Keratinocyte (primary cell): ENCODE results near the gene RBBP6. TPM values are rescaled to one million over a fixed set of nuclear protein-coding genes. Genes with fewer than 3 reads are reported as not detected.

ENCODE experiments used
- DNase-seq: peaks from one replicate; pipeline ENCODE4 v3.0.0-alpha.2; 2011; ENCODE audit warnings: low read depth, missing footprints, low spot score
- FAIRE-seq: peaks from 2 replicates; lab custom pipeline; 2011; peaks lifted over from hg19 to GRCh38; lab: Jason Lieb, UNC
- H2AFZ ChIP-seq: 2 replicates; pipeline ENCODE4 v1.6.0; 2012; ENCODE audit warnings: low read length, control low read depth, inconsistent platforms; ENCODE audit not compliant: control insufficient read depth
- H3K27ac ChIP-seq: 2 replicates; pipeline ENCODE4 v1.5.1; 2011; ENCODE audit warnings: low read length; ENCODE audit not compliant: control insufficient read depth, insufficient read depth
- H3K27me3 ChIP-seq: 3 replicates; pipeline ENCODE4 v1.6.0; 2011; ENCODE audit warnings: low read length; ENCODE audit not compliant: control insufficient read depth, insufficient read depth; ENCODE audit errors: extremely low read depth
- H3K36me3 ChIP-seq, 2 experiments: 2 replicates in 1 of 2; 3 replicates in 1 of 2; pipeline ENCODE4 v1.5.1; 2011; ENCODE audit warnings: low read length in 2 of 2, mild to moderate bottlenecking in 1 of 2; ENCODE audit not compliant: control insufficient read depth in 2 of 2, insufficient read depth in 2 of 2; ENCODE audit errors: extremely low read depth in 1 of 2
- H3K4me1 ChIP-seq: 3 replicates; pipeline ENCODE4 v1.5.1; 2011; ENCODE audit warnings: low read length; ENCODE audit not compliant: control insufficient read depth, insufficient read depth; ENCODE audit errors: extremely low read depth
- H3K4me2 ChIP-seq: 3 replicates; pipeline ENCODE4 v1.6.0; 2011; ENCODE audit warnings: low read depth, low read length; ENCODE audit not compliant: control insufficient read depth, insufficient read depth; ENCODE audit errors: extremely low read depth
- H3K4me3 ChIP-seq, 3 experiments: fragments of 200-600 bp in 1 of 3; sonication (generic) in 1 of 3; 2 replicates in 2 of 3; 3 replicates in 1 of 3; pipeline ENCODE4 v1.5.1; 2011 to 2016; ENCODE audit warnings: low read length in 3 of 3, mild to moderate bottlenecking in 3 of 3, control low read depth in 2 of 3, inconsistent platforms in 1 of 3, low read depth in 1 of 3, mixed read lengths in 1 of 3, mixed run types in 1 of 3, moderate library complexity in 1 of 3; ENCODE audit not compliant: control insufficient read depth in 2 of 3, insufficient read depth in 2 of 3; ENCODE audit errors: extremely low read depth in 1 of 3
- H3K79me2 ChIP-seq: 2 replicates; pipeline ENCODE4 v1.6.0; 2012; ENCODE audit warnings: low read length; ENCODE audit not compliant: control insufficient read depth, insufficient read depth
- H3K9ac ChIP-seq: 3 replicates; pipeline ENCODE4 v1.6.0; 2011; ENCODE audit warnings: low read length; ENCODE audit not compliant: control insufficient read depth, insufficient read depth; ENCODE audit errors: extremely low read depth
- H3K9me1 ChIP-seq: 3 replicates; pipeline ENCODE4 v1.6.0; 2011; ENCODE audit warnings: low read length; ENCODE audit not compliant: control insufficient read depth, insufficient read depth; ENCODE audit errors: extremely low read depth
- H3K9me3 ChIP-seq: 2 replicates; pipeline ENCODE4 v1.5.1; 2012; ENCODE audit warnings: low read depth, low read length; ENCODE audit not compliant: control insufficient read depth
- H4K20me1 ChIP-seq: 3 replicates; pipeline ENCODE4 v1.6.0; 2011; ENCODE audit warnings: low read length; ENCODE audit not compliant: control insufficient read depth, insufficient read depth; ENCODE audit errors: extremely low read depth
- EZH2 ChIP-seq: IDR thresholded peaks from one replicate; pipeline ENCODE4 v1.6.1; 2012; ENCODE audit warnings: inconsistent platforms, mild to moderate bottlenecking, low read length, moderate library complexity
- dilution Hi-C: fragments of 300-500 bp; cut with MboI; formaldehyde crosslinking; loops from one replicate; pipeline ENCODE4 v1.7.0; 2020; ENCODE audit warnings: low sequenced_read_pairs; ENCODE audit not compliant: extremely low pct_ligation_motif_present
- polyA plus RNA-seq, 5 experiments: library from polyadenylated mRNA; depleted of rRNA in 3 of 5; stranded (reverse) in 3 of 5; stranded (forward) in 1 of 5; unstranded in 1 of 5; fragments of >200 nt; gene quantifications; 1 replicate in 1 of 5; 2 replicates in 3 of 5; 3 replicates in 1 of 5; pipeline versions ENCODE4 v1.2.1 to v1.2.3, GENCODE V29; 2011 to 2012; ENCODE audit warnings: missing spikeins in 2 of 5, low read depth in 1 of 5, low replicate concordance in 1 of 5
- TF ChIP-seq, protein P1 (sequence below), 3 experiments: IDR thresholded peaks in 1 of 3; conservative IDR thresholded peaks in 1 of 3; optimal IDR thresholded peaks in 1 of 3; 2 replicates in 2 of 3; 3 replicates in 1 of 3; pipeline versions ENCODE3 to v1.5.1; 2011; ENCODE audit warnings: low read length in 3 of 3, mild to moderate bottlenecking in 3 of 3, moderate library complexity in 2 of 3, control low read depth in 1 of 3, inconsistent platforms in 1 of 3; ENCODE audit not compliant: insufficient read depth in 2 of 3; ENCODE audit errors: extremely low read depth in 1 of 3

RBBP6 gene
- polyA plus RNA-seq, 1 donor (not counting 4 experiments of a cell fraction or from before 2014, with no cell fraction given) = 32.1 TPM

DNA sequence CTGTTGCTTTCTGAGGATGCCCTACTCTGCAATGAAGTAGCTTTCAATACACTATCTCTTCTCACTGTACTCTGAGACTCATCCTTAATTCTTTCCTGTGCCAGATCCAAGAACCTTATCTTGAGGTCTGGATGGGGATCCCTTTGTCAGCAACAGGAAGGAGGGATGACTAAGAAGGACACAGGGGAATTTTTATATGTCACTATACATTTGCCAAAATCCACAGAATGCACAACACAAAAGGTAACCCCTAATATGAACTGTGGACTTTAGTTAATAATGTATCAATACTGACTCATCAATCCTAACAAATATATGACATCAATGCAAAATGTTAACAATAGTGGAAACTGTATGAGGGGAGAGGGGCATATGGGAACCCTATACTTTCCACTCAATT, 4.7 kb upstream of the RBBP6 start:
- Histone ChIP-seq H3K36me3 (no peaks in the 10 kb centered on the region), H4K20me1 (no peaks in the 10 kb centered on the region), H3K4me3 (no peak overlapping the region), H3K9me3 (no peaks in the 10 kb centered on the region), H3K4me2 (no peak overlapping the region), H3K4me1 (peaks cover 5% of the 10 kb centered on the region), H3K27me3 (no peaks in the 10 kb centered on the region), H3K27ac (no peak overlapping the region), H3K79me2 (peaks cover 2% of the 10 kb centered on the region), H3K9me1 (no peaks in the 10 kb centered on the region), H2AFZ (no peak overlapping the region), H3K9ac (no peak overlapping the region)
- no peak for DNase-seq
- TF ChIP-seq EZH2 = no peak
- TF ChIP-seq, protein P1, sequence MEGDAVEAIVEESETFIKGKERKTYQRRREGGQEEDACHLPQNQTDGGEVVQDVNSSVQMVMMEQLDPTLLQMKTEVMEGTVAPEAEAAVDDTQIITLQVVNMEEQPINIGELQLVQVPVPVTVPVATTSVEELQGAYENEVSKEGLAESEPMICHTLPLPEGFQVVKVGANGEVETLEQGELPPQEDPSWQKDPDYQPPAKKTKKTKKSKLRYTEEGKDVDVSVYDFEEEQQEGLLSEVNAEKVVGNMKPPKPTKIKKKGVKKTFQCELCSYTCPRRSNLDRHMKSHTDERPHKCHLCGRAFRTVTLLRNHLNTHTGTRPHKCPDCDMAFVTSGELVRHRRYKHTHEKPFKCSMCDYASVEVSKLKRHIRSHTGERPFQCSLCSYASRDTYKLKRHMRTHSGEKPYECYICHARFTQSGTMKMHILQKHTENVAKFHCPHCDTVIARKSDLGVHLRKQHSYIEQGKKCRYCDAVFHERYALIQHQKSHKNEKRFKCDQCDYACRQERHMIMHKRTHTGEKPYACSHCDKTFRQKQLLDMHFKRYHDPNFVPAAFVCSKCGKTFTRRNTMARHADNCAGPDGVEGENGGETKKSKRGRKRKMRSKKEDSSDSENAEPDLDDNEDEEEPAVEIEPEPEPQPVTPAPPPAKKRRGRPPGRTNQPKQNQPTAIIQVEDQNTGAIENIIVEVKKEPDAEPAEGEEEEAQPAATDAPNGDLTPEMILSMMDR (optimal IDR thresholded peaks at IDR 0.05 in 1 of 3, IDR thresholded peaks at IDR 0.05 in 1 of 3, conservative IDR thresholded peaks at IDR 0.05 in 1 of 3; ENCODE audit: extremely low read depth in 1 of 3, insufficient read depth in 2 of 3, low read length in 3 of 3) = no peak
- no peak for FAIRE-seq
- dilution Hi-C loops = no loop called here

DNA sequence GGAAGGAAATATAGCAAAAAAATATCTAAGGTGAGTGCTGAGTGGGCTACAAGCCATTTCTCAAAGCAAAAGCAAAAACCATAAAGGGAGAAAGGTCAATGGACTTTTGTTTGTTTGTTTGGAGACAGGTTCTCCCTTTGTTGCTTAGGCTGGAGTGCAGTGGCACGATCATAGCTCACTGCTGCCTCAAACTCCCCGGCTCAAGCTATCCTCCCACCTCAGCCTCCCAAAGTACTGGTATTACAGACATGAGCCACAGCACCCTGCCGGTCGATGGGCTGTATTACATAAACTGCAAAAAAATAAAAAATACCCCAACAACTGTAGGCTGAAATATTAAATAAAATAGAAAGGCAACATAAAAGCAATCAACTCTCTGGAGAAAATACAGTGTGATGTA, 3.5 kb upstream of the RBBP6 start:
- peaks cover 14% of the 10 kb centered on the region for H3K79me2 ChIP-seq
- peaks cover 5% of the 10 kb centered on the region for H3K4me1 ChIP-seq
- no peaks in the 10 kb centered on the region for H3K27me3 ChIP-seq
- H3K9me1 ChIP-seq = no peaks in the 10 kb centered on the region
- H3K36me3 ChIP-seq = no peaks in the 10 kb centered on the region
- no peak for FAIRE-seq
- no peak overlapping the region for H3K27ac ChIP-seq
- H3K9me3 ChIP-seq = no peaks in the 10 kb centered on the region
- H3K4me2 ChIP-seq = no peak overlapping the region
- H3K4me3 ChIP-seq = no peak overlapping the region
- H3K9ac ChIP-seq = no peak overlapping the region
- no peaks in the 10 kb centered on the region for H4K20me1 ChIP-seq
- no peak overlapping the region for H2AFZ ChIP-seq
- TF ChIP-seq, protein P1 (optimal IDR thresholded peaks at IDR 0.05 in 1 of 3, IDR thresholded peaks at IDR 0.05 in 1 of 3, conservative IDR thresholded peaks at IDR 0.05 in 1 of 3; ENCODE audit: extremely low read depth in 1 of 3, insufficient read depth in 2 of 3, low read length in 3 of 3) = no peak
- TF ChIP-seq EZH2 = no peak
- dilution Hi-C loops = no loop called here
- DNase-seq = no peak
